ENCODE data around the gene SLC9A3.
"Not testable (repeated sequence)": the region's sequence is repeated elsewhere in the genome, so short reads cannot be mapped to it uniquely, and the experiment has no call there.

The SLC9A3 gene

DNA sequence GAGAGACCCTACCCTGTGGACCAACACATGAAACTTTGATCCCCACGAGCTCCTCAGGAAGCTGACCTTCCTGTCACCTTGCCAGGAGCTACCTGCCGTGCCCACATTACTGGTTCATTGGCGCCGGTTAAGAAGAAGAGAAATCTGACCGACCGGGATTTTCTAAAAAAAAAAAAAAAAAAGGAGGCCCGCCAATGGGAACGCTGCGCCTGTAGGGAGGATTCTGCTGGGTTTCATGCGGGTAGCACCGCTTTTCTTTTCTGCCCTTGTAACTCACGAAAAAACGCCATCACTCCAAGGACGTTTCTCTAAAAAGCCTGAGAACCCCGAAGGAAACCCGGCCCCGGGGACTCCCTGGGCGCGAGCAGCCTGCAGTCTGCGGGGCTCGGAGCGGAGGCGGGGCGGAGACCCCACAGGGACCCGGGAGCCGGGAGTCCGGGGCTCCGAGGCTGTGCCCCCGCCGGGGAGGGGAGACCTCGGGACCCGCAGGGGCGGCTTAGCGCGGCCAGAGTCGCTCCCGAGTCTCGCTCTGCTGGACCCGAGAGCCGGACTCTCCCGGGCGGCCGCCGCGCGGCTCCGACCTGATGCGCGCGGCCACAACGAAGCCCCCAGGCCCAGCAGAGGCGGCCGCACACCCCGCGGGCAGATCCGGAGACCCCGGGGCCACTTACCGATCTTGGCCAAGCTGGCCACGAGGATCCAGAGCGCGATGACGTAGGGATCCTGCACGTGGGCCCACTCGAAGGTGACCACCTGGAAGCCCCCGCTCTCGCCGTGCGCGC lies 617 bp downstream of the SLC9A3 start:
- DNase-seq, result no peak

DNA sequence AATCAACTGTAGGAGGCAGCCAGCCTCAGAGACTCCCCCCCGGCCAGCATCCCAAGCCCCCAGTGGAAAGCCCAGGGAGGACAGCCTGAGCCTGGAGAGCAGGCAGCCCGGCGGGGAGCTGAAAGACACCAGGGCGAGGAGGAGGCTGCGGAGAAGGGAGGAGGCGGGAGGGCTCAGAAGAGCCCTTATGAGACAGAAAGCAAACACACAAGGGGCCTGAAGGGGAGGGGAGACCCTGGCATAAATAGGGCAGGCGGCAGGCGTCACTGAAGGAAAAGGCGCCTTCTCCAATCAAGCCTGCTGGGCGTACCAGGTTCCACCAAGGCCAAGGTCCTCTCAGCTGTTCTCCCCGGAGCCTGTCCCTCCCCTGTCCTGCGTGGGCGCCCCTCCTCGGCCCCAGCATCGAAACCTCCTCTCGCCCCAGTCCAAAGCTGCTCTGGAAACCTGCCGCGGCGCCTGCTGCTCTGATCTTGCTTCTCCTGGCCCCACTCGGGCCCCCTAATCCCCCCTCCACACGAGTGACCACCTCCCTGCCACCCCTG lies 1.3 kb downstream of the SLC9A3 start:
- no peak for DNase-seq

DNA sequence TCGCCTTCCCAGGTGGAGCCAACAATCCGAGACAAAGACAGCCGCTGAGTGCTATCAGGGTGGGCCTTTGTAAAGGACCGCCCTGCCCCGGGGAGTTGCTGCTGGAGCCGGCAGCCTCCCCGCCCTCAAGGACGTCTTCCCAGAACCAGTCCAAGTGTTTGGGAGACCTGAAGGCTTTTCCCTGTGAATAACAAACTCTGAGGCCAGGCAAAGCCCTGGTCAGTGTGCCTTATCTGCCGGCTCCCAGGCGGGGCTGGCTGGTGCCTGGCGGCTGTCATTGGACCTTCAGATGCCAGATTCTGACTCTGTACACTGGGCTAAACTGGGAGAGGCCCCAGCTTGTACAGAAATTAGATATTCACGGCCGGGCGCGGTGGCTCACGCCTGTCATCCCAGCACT lies 2.1 kb downstream of the SLC9A3 start:
- no peak for DNase-seq

DNA sequence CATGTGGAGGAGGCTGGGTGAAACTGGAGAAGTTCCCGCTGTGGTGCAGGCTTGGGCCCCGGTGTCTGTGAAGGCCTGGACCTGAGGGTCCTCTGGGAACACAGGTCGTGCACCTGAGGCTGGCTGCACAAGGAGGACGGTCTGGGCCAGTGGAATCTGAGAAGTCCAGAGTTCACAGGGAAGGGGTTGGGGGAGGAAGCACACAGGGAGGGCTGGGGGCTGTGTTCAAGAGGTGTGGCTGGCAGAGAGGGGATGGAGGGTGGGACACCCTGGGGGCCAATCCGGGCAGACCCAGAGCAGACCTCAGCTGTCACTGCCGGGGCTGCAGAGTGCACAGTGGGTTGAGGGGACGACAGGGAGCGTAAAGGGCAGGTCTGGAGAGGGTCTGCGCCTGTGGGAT lies 2.6 kb downstream of the SLC9A3 start:
- DNase-seq, result no peak

DNA sequence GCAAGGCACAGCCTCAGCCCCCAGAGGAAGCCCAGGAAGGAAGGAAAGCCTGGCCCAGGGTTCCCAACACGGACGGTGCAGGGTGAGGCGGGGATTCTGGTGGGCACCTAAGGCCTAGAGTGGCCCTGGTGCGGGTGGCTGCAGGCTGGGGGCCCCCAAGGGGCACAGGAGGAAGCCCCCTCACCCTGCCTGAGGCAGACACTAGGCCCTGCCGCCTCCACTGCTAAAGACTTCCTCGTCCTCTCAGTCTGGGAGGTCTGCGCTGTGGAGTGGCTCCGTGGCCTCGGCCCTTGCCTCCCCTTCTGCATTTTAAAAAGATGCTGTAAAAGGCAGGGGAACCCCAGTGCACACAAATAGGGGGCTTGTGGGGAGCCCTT lies 3.4 kb downstream of the SLC9A3 start:
- no peak for DNase-seq

DNA sequence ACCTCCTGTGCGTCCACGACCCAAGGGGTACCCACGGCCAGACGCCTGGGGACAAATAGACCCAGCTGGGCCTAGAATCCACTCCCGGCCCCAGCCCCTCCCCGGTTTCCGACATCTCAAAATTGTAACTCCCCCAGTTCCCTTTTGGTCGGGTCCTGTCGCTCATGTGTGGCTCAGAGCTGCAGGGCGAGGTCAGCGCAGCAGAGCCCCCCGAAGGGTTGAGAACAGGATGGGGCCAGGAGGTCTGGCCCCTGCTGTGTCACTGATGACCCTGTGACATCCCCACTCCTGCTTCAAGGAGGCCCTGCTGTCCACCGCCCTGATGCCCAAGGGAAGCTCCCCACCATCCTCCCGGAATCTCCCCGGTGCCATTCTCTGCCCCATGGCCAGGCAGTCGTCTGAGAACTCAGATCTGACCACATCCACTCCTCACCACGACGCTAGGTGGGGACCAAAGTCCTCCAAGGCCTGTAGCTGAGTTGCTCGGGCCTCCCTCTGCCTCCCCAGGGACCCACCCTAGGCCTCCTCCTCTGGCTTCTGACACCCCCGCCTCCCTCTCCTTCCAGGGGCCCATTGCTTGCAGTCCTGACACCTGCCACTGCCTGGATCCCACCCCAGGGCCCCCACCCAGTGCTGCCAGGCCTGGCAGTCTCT lies 3.9 kb downstream of the SLC9A3 start:
- DNase-seq, result no peak

DNA sequence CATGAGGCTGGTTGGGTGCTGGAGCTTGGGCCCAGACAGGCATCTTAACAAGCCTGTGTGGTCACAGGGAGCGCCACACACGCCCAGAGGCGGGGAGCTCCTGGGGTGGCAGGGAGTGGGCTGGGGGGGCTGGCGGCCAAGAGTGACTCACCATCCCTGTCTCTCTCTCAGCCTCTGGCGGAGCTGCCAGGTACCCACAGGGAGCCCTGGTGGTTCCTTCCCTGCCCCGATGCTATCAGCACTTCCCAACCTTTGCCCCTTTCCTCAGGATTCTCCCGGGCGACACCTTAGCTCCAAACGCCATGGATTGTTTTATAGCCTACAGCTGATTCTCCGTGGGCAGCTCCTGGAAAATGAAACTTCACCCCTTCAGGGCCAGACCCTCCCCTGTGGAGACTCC lies 5.5 kb downstream of the SLC9A3 start:
- no peak for DNase-seq

DNA sequence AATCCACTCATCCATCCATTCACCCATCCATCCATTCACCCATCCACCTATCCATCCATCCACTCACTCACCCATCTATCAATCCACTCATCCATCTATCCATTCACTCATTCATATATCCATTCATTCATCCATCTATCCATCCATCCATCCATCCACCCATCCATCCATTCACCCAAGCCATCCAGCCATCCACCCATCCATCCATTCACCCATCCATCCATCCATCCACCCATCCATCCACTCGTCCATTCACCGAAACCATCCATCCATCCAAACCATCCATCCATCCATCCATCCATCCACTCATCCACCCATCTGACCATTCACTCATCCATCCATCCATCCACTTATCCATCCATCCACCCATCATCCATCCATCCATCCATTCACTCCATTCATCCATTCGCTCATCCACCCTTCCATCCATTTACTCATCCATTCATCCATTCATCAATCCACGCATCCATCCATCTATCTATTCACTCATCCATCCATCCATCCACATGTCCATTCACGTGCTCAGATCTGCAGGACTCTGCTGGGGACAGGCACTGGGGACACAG lies 6.6 kb downstream of the SLC9A3 start:
- no peak for DNase-seq

DNA sequence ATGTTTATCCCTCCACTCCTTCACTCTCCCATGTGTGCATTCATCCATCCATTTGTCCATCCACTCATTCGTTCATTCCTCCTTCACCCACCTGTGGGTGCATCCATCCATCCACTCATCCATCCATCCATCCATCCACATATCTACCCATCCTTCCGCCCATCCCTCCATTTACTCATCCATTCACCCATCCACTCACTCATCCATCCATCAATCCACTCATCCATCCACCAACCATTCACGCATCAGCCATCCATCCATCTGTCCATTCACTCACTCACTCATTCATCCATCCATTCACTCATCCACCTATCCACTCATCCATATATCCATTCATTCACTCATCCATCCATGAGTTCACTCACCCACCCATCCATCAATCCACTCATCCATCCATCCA lies 7.3 kb downstream of the SLC9A3 start:
- no peak for DNase-seq

DNA sequence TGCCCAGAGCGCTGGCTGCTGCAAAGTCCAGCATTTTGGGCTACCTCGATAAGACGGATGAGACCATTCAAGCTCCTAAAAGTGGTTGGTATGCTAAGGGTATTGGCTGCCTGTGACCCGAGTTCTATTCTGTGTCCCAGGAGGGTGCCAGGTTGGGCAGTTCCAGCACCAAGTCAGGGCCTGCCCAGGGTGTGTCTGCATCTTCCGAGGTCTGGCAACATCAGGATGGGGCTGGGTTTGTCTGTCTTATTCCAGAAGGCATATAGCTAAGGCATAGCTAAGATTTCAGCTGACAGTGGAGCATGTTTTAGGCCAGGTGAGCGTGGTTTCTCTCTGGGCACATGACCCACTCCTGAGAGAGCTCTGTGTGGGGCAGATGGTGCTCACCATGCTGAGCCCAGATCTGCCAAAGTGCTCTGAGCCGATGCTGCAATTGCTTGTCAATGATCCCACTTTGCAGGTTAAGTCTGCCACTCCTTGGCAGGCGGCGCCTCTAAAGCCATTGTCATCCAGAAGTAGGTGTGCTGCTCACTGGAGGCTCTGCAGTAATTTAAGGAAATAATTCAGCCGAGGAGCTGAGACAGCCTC lies 7.8 kb downstream of the SLC9A3 start:
- no peak for DNase-seq

DNA sequence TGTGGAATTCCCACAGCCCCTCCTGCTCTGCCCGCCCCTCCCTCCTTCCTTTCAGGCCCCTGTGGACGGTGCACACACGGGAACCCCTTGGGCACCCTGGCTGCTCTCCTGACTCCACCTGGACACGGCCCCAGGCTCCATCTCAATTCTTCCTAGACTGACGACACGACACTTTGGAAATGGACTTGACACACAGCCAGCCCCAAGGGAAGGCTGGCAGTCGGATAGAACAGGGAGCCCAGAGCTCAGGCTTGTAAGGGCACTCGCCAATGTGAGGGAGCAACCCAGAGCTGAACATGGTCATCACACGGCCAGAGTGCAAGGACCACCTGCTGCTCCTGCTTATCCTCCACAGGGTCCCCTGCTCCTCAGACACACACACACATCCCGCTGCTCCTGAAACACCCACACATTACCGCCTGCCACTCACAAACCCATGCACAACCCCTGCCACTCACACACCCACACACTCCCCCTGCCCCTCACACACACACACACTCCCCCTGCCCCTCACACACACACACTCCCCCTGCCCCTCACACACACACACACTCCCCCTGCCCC lies 8.9 kb downstream of the SLC9A3 start:
- no peak for DNase-seq

DNA sequence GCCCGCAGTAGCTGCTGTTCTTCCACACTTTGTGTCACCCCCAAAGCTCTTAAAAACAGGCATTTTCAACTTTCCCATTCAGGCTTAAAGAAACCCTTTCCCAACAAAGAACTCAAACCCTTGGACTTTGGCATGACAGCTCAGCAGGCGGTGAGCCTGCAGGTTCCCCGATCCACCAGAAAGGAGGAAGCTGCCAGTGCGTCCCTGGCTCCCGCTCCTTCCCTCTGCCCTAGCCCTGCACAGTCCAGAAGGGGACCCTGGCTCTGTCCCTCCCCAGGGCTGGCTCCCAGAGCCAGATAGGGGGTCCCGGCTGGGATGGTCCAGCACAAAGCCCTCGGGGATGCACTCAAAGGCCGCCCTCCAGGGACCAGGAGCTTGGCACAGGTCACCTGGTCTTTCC lies 9.6 kb downstream of the SLC9A3 start:
- DNase-seq, result no peak

DNA sequence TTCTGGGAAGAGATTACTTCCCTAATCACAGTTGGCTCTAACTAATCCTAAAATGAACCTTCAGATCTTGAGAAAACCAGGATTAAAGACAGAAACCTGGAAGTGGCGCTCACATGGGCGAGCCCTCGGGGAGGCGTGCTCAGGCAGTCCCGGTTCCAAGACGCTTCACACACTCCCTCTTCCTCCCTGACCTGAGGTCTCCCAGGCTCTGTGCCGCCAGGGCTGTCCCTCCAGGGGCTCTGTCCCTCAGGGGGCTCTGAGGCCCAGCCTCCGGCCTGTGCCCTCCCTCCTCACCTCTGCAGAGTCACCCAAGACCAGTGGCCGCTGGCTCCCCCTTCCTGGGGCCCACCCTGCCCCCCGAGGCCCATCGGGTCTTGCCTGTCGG lies 10.2 kb downstream of the SLC9A3 start:
- no peak for DNase-seq

DNA sequence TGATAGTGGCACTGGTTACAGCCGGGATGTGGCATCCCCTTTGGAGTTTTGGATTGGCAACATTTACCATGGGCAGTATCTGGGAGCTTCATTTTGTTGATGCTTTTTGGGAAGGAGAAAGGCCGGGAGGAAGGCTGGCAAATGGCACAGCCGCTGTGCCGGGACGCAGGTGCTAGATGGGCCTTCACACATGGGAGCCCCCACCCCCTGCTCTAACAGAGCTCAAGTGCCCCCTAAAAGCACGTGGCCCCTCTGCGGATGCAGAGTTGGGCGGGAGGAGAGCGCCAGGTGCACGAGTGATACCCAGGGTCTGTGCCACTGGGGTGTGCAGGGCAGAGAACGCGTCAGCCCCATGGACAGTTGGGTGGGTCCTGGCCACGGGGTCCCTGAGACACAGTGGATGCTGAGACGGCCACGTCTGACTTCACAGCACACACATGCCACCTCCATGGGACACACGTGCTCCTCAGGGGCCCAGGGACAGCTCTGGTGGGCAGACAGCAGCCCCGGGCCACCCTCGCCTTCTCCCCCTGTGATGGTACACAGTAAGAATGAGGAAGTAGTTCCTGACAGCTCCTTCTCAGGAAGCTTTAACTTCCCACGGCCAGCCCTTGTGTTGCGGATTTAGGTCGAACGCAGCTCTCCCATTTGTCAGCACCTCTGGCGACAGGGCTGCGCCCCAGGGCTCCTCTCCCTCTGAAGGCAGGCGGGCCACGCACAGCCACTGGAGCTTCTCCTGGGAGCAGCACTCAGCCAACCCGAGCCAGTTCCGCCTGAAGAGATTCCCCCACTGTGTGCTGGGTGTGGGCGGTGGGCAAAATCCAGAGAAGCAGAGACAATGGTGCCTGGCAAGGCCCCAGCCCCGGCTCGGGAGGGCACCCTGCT lies 10.8 kb downstream of the SLC9A3 start:
- DNase-seq, result no peak

DNA sequence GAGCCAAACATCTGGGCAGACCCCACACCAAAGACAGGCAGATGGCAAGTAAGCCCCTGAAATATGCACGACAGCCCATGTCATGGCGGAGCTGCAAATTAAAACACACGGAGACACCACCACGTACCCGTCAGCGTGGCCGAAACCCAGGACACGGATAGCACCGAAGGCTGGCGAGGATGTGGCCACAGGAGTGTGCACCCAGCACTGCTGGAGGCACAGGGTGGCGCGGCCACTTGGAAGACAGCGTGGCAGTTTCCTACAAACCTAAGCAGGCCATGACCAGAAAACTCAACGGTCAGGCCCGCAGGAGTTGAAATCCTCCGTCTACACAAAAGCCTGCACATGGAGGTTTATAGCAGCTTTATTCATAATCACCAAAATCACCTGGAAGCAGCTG lies 12.8 kb downstream of the SLC9A3 start:
- DNase-seq, result no peak

DNA sequence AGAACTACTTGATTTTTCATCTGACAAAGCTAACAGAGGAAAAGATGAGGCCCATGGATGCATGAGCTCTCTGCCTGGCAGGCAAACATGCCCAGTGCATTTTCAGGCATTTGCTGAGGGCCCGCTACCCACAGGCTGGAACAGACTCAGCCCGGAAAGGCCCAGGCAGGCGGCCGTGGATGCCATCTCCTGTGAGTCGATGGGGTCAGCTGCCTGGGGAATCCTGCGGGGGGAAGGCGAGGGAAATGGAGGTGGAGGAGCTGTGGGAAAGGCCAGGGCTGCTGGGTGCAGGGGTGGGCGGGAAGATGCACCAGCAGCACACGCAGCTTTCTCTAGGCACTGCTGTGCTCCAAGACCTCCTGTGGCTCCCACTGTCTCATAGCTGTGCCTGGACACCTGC lies 13.7 kb downstream of the SLC9A3 start:
- DNase-seq, result no peak

DNA sequence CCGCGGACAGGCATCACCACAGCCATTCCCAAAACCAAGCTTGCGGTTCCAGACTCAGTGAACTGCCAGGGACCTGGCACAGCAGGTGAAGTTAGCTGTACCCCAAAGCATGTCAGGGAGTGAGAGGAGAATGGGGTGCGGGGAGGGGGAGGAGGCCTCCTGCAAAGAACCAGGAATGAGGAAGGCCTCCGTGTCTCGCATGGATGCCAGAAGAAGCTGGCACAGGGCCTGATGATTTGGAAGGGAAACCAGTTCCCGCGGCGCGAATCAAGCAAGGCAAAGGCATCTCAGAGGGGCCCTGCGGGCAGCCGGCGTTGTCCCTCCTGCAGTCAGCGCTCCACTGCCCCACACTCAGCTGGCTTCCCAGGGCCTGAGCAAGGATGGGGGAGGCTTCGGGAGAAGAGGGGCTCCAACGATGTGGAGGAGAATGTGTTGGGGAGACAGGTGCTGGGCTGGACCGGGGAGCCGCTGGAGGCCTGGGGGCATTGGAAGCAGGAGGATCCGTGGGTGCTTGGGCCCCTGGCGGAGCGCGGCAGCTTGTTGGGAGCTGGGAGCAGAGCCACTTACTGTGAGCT lies 14.6 kb downstream of the SLC9A3 start:
- no peak for DNase-seq

DNA sequence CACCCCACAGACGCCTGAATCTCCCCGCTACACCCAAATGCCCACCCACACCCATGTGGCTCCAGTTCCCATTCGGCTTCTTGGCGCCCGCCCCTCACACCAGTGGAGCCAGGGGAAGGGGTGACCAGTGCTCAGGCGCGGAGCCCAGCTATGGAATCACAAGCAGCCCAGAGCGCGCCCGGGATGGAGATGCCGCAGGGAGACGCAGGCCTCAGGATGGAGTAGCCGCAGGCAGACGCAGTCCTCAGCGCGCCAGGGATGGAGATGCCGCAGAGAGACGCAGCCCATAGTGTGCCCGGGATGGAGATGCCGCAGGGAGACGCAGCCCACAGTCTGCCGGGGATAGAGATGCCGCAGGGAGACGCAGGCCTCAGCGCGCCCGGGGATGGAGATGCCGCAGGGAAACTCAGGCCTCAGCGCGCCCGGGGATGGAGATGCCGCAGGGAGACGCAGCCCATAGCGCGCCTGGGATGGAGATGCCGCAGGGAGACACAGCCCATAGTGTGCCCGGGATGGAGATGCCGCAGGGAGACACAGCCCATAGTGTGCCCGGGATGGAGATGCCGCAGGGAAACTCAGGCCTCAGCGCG lies 16.2 kb downstream of the SLC9A3 start:
- not testable (repeated sequence) for DNase-seq

DNA sequence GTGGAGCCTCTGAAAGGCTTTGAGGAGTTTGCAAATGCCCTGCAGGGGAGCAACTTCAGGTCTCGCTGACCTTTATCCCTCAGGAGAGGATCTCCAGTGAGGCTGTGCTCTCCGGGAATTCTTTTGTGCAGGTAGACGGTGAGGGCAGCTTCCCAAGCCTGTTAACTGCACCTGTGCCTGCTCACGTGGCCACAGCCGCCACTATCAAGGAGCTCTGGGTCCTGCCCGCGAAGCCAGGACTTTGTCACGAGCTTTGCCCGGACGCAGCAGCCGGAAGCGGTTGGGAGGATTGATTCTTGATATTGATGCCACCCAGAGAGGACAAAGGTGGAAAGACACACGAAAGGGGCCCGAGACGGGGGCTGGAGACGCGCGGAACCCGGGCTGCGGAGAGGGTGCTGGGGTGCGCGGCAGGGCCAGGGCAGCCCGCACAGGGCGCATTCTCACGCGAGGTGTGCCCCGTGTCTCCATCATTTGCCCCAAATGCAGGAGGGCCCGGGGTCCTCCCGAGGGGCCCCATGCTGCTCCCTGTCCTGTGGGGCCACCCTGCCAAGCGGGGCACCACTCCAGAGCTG lies 18.2 kb downstream of the SLC9A3 start:
- DNase-seq, result no peak

DNA sequence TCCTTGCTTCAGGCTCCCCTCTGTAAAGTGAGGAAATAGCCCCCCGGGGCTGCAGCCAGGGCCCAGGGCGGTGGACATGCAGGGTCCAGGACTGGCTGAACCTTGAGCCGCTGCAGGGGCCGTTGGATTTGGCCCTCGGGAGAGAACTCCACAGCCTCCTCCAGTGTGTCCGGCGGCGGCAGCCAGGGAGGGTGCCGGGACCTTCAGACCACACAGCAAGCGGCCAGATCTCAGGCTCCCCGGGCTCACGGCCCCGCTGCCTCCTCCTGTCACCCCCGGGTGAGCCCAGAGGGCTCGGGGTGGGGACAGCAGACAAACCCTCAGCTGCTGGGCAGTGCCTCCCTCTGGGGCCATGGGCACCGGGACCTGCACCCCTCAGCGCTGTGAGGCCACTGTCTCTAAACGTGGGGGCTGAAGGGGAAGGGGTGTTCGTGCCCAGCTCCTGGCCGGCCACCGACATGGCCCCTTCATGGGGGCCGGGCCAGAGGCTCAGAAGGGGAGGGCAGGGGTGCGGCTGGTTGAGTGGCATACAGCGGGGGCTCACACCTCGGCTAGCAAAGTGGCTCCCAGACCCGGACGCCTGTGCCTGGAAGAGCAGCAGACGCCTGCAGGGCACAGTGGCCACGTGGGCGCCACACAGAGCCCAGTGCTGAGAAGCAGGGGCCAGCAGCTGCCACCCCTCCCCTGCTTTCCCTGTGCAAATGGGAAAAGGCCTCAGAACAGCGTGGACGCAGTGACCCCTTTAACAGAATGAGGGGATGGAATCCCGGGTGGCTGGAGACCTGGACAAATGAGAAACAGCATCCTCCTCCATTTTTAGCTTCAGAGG lies 19.7 kb downstream of the SLC9A3 start:
- DNase-seq, result no peak
